Lower lobe of right lung (tissue), 2 donors: ENCODE results near the gene ZBTB3. TPM values are rescaled to one million over a fixed set of nuclear protein-coding genes. Genes with fewer than 3 reads are reported as not detected.
"Not testable (repeated sequence)": the region's sequence is repeated elsewhere in the genome, so short reads cannot be mapped to it uniquely, and the experiment has no call there.

Experiments
- ATAC-seq, 2 donors: fragments of 200-7000 bp; cut with Tn5 transposase; one replicate each; pipeline ENCODE4 v1.9.1; 2020 to 2022; ENCODE audit warnings: mild to moderate bottlenecking in 2 of 2, moderate library complexity in 2 of 2
- DNase-seq: peaks from one replicate; pipeline ENCODE4 v3.0.0-alpha.2; 2020
- H3K27ac ChIP-seq: fragments of 200-600 bp; one replicate; pipeline ENCODE4 v1.8.0; 2022
- H3K27me3 ChIP-seq: fragments of 200-600 bp; one replicate; pipeline ENCODE4 v1.8.0; 2022; ENCODE audit warnings: low read depth
- H3K36me3 ChIP-seq: fragments of 200-600 bp; one replicate; pipeline ENCODE4 v1.8.0; 2022; ENCODE audit warnings: mild to moderate bottlenecking
- H3K4me1 ChIP-seq: fragments of 200-600 bp; one replicate; pipeline ENCODE4 v1.8.0; 2022
- H3K4me3 ChIP-seq: fragments of 200-600 bp; one replicate; pipeline ENCODE4 v1.8.0; 2022; ENCODE audit warnings: mild to moderate bottlenecking
- H3K9me3 ChIP-seq: fragments of 200-600 bp; one replicate; pipeline ENCODE4 v1.8.0; 2022
- intact Hi-C: fragments of 100-400 bp; cut with DNase I; formaldehyde crosslinking; loops from one replicate; pipeline ENCODE4 v1.11.0; 2022
- microRNA-seq: library from miRNA; unstranded; fragments of <30 nt; microRNA quantifications from one replicate; pipeline ENCODE4 v1.2.0, GENCODE V29; 2020; ENCODE audit warnings: borderline number of aligned reads
- total RNA-seq: library from RNA; stranded (reverse); fragmentation: NEBNext Ultra II Directional; extraction: Animal tissue kit (Norgen Biotek cat#: 25700); gene quantifications from one replicate; pipeline ENCODE4 v1.2.1, GENCODE V29; 2021
- TF ChIP-seq, protein P1 (sequence below): fragments of 200-600 bp; IDR thresholded peaks from one replicate; pipeline ENCODE4 v1.8.0; 2022; ENCODE audit warnings: antibody characterized with exemption, mild to moderate bottlenecking
- donor health status: DM: no; HTN: yes; CAD: no; lungs with severe emphysema.

ZBTB3 gene
- total RNA-seq, 1 donor from 2014 or later: 11.6 TPM

DNA sequence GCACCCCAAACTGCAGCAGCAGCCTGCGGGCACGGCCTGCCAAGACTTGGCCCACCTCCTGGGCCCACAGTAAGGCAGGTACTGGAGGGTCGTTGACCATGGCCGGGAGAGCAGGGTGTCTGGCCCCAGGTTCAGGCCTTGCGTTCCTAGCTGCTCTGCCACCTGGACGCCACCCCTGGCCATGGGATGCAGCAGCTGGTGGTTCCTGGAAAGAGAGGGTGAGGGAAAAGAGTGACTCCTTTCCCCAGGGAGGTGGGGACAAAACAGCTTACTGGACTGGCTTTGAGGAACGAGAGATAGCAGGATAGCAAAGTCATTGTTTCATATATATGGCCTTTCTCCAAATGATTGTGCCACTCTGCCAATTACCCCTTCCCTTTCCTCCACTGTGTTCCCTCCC is 48.5 kb downstream of the ZBTB3 start:
- Histone ChIP-seq H3K36me3 (peaks cover 12% of the 10 kb centered on the region), H3K4me3 (peak overlapping the region; percentile 90), H3K27me3 (no peaks in the 10 kb centered on the region), H3K9me3 (no peaks in the 10 kb centered on the region), H3K4me1 (peaks cover 35% of the 10 kb centered on the region), H3K27ac (peak overlapping the region; percentile 91)
- DNase-seq: no peak
- intact Hi-C loops: no loop called here
- TF ChIP-seq, protein P1, sequence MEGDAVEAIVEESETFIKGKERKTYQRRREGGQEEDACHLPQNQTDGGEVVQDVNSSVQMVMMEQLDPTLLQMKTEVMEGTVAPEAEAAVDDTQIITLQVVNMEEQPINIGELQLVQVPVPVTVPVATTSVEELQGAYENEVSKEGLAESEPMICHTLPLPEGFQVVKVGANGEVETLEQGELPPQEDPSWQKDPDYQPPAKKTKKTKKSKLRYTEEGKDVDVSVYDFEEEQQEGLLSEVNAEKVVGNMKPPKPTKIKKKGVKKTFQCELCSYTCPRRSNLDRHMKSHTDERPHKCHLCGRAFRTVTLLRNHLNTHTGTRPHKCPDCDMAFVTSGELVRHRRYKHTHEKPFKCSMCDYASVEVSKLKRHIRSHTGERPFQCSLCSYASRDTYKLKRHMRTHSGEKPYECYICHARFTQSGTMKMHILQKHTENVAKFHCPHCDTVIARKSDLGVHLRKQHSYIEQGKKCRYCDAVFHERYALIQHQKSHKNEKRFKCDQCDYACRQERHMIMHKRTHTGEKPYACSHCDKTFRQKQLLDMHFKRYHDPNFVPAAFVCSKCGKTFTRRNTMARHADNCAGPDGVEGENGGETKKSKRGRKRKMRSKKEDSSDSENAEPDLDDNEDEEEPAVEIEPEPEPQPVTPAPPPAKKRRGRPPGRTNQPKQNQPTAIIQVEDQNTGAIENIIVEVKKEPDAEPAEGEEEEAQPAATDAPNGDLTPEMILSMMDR: no peak
- no peak for ATAC-seq

DNA sequence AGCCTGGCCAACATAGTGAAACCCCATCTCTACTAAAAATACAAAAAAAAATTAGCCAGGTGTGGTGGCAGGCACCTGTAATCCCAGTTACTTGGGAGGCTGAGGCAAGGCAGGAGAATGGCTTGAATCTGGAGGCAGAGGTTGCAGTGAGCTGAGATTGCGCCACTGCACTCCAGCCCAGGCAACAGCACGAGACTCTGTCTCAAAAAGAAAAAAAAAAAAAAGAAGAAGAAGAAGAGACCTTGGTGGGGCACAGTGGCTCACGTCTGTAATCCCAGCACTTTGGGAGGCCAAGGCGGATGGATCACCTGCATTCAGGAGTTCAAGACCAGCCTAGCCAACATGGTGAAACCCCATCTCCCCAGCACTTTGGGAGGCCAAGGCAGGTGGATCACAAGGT is 50.0 kb downstream of the ZBTB3 start:
- H3K9me3 ChIP-seq, H3K4me3 ChIP-seq, intact Hi-C loops, ATAC-seq, DNase-seq, H3K27ac ChIP-seq, H3K27me3 ChIP-seq: not testable (repeated sequence)
- Histone ChIP-seq H3K4me1 (peaks cover 26% of the 10 kb centered on the region), H3K36me3 (peaks cover 11% of the 10 kb centered on the region)

DNA sequence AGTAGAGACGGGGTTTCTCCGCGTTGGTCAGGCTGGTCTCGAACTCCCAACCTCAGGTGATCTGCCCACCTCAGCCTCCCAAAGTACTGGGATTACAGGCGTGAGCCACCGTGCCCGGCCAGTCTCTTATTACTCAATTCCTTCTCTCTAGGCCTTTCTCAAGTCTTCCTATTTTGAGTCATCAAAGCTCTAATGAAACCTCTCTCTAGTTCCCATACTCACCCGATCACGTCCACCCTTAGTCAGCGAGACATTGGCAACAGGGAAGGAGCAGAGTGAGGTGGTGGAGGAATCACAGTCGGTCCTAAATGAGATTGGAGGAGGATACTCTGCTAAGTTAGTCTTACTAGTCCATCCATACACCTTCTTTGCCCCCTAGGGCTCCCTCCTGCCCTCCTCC is 51.7 kb downstream of the ZBTB3 start:
- Histone ChIP-seq H3K4me1 (peaks cover 18% of the 10 kb centered on the region), H3K36me3 (peaks cover 11% of the 10 kb centered on the region), H3K9me3 (no peaks in the 10 kb centered on the region), H3K27ac (no peak overlapping the region), H3K27me3 (no peaks in the 10 kb centered on the region), H3K4me3 (no peak overlapping the region)
- TF ChIP-seq, protein P1: no peak
- intact Hi-C loops: no loop called here
- ATAC-seq: no peak
- no peak for DNase-seq

Small RNA genes lying within 50 kb of the gene (microRNA-seq; reads per million reads assigned to microRNA genes)
- gene MIR6514: not detected
- gene MIR6748: not detected

Other genes starting within 250 kb of the ZBTB3 start
- gene AHNAK, start 207.4 kb downstream of the ZBTB3 start, total RNA-seq: 809 TPM
- 899 TPM for gene EEF1G, start 180.3 kb downstream of the ZBTB3 start, total RNA-seq
- gene TUT1, start 162.6 kb downstream of the ZBTB3 start, total RNA-seq: 15.8 TPM
- 68.4 TPM for gene MTA2, start 152.3 kb downstream of the ZBTB3 start, total RNA-seq
- gene EML3, start 141.4 kb downstream of the ZBTB3 start, total RNA-seq: 69.3 TPM
- 5.6 TPM for gene ROM1, start 140.9 kb downstream of the ZBTB3 start, total RNA-seq
- 32.6 TPM for gene B3GAT3, start 132.2 kb downstream of the ZBTB3 start, total RNA-seq
- gene GANAB, start 107.5 kb downstream of the ZBTB3 start, total RNA-seq: 228 TPM
- gene INTS5, start 100.9 kb downstream of the ZBTB3 start, total RNA-seq: 18.6 TPM
- gene C11orf98, start 89.0 kb downstream of the ZBTB3 start, total RNA-seq: 37.1 TPM
- 12.1 TPM for gene CSKMT, start 88.8 kb downstream of the ZBTB3 start, total RNA-seq
- 6.1 TPM for gene UQCC3, start 82.5 kb downstream of the ZBTB3 start, total RNA-seq
- 11.1 TPM for gene LBHD1, start 81.9 kb downstream of the ZBTB3 start, total RNA-seq
- gene UBXN1, start 75.1 kb downstream of the ZBTB3 start, total RNA-seq: 116 TPM
- gene LRRN4CL, start 64.6 kb downstream of the ZBTB3 start, total RNA-seq: 3.4 TPM
- 87.0 TPM for gene BSCL2, start 46.7 kb downstream of the ZBTB3 start, total RNA-seq
- not detected for gene GNG3, start 46.5 kb downstream of the ZBTB3 start, total RNA-seq
- 46.1 TPM for gene HNRNPUL2, start 26.7 kb downstream of the ZBTB3 start, total RNA-seq
- 24.3 TPM for gene TTC9C, start 25.7 kb downstream of the ZBTB3 start, total RNA-seq
- 57.5 TPM for gene POLR2G, start 7.4 kb upstream of the ZBTB3 start, total RNA-seq
- 23.6 TPM for gene TAF6L, start 17.2 kb upstream of the ZBTB3 start, total RNA-seq
- gene TMEM179B, start 33.2 kb upstream of the ZBTB3 start, total RNA-seq: 54.6 TPM
- 17.2 TPM for gene TMEM223, start 37.8 kb upstream of the ZBTB3 start, total RNA-seq
- 93.2 TPM for gene NXF1, start 51.3 kb upstream of the ZBTB3 start, total RNA-seq
- gene STX5, start 77.9 kb upstream of the ZBTB3 start, total RNA-seq: 42.0 TPM
- not detected for gene TEX54, start 78.7 kb upstream of the ZBTB3 start, total RNA-seq
- 35.3 TPM for gene WDR74, start 85.4 kb upstream of the ZBTB3 start, total RNA-seq
- gene SLC3A2, start 126.7 kb upstream of the ZBTB3 start, total RNA-seq: 214 TPM
- gene CHRM1, start 167.2 kb upstream of the ZBTB3 start, total RNA-seq: 6.8 TPM
- gene SLC22A6, start 230.8 kb upstream of the ZBTB3 start, total RNA-seq: not detected